ENCODE measurements around the gene ETV5. TPM values are rescaled to one million over a fixed set of nuclear protein-coding genes. Genes with fewer than 3 reads are reported as not detected.

ETV5 gene
- total RNA-seq, 2 donors from 2014 or later: 56.4 to 84.1 TPM

- no peak overlapping the region for H3K27ac ChIP-seq (ENCODE audit: low read depth, low read length)
- Mint-ChIP-seq H3K9me3 (no peaks in the 10 kb centered on the region), H3K4me3 (no peak overlapping the region), H3K27me3 (ENCODE audit: insufficient read depth) (no peaks in the 10 kb centered on the region), H3K36me3 (ENCODE audit: low read depth) (no peaks in the 10 kb centered on the region), H3K4me1 (no peaks in the 10 kb centered on the region), H3K27ac (no peak overlapping the region)
- no peak for TF ChIP-seq CTCF (conservative IDR thresholded peaks at IDR 0.05)
- H3K4me1 ChIP-seq (ENCODE audit: control insufficient read depth, insufficient read depth, low read length): no peaks in the 10 kb centered on the region
- H3K4me3 ChIP-seq (ENCODE audit: low read length): no peak overlapping the region
- 95 to 100% methylated on average over 6 to 7 of the region's 7 CpGs for WGBS, 2 experiments (ENCODE audit: insufficient coverage in 1 of 2, insufficient read length in 1 of 2)
- H3K9me3 ChIP-seq (ENCODE audit: control insufficient read depth, low read length): no peaks in the 10 kb centered on the region
- no peaks in the 10 kb centered on the region for H3K36me3 ChIP-seq (ENCODE audit: control insufficient read depth, insufficient read depth, low read length)
- DNase-seq: no peak
- no peaks in the 10 kb centered on the region for H3K27me3 ChIP-seq (ENCODE audit: control insufficient read depth, insufficient read depth, low read length, poor library complexity, severe bottlenecking)
- no peak overlapping the region for H3K9ac ChIP-seq (ENCODE audit: extremely low read depth, low read length, poor library complexity, severe bottlenecking)
Observed at GRCh38 chr3:186004671-186005070, 104.2 kb downstream of the ETV5 start.

- no peaks in the 10 kb centered on the region for H3K4me1 Mint-ChIP-seq
- Histone ChIP-seq H3K9me3 (ENCODE audit: control insufficient read depth, low read length) (no peaks in the 10 kb centered on the region), H3K9ac (ENCODE audit: extremely low read depth, low read length, poor library complexity, severe bottlenecking) (no peak overlapping the region), H3K4me3 (ENCODE audit: low read length) (no peak overlapping the region), H3K27ac (ENCODE audit: low read depth, low read length) (no peak overlapping the region), H3K27me3 (ENCODE audit: control insufficient read depth, insufficient read depth, low read length, poor library complexity, severe bottlenecking) (no peaks in the 10 kb centered on the region), H3K36me3 (ENCODE audit: control insufficient read depth, insufficient read depth, low read length) (no peaks in the 10 kb centered on the region), H3K4me1 (ENCODE audit: control insufficient read depth, insufficient read depth, low read length) (no peaks in the 10 kb centered on the region)
- DNase-seq: no peak
- no peak for TF ChIP-seq CTCF (conservative IDR thresholded peaks at IDR 0.05)
- WGBS, 2 experiments (ENCODE audit: insufficient coverage in 1 of 2, insufficient read length in 1 of 2): 73% methylated on average over 3 of the region's 3 CpGs; no CpG with 5 or more reads in 1 of the 2 experiments
- H3K27ac Mint-ChIP-seq: no peak overlapping the region
- H3K9me3 Mint-ChIP-seq: no peaks in the 10 kb centered on the region
- no peaks in the 10 kb centered on the region for H3K27me3 Mint-ChIP-seq (ENCODE audit: insufficient read depth)
- H3K36me3 Mint-ChIP-seq (ENCODE audit: low read depth): no peaks in the 10 kb centered on the region
- H3K4me3 Mint-ChIP-seq: no peak overlapping the region
Observed at GRCh38 chr3:186004209-186004608, 104.7 kb downstream of the ETV5 start.

GRCh38 chr3:186003610-186004009 lies 105.3 kb downstream of the ETV5 start:
- no peak for DNase-seq
- no peak overlapping the region for H3K4me3 ChIP-seq (ENCODE audit: low read length)
- H3K27me3 ChIP-seq (ENCODE audit: control insufficient read depth, insufficient read depth, low read length, poor library complexity, severe bottlenecking): no peaks in the 10 kb centered on the region
- Mint-ChIP-seq H3K4me3 (no peak overlapping the region), H3K4me1 (no peaks in the 10 kb centered on the region), H3K27ac (no peak overlapping the region), H3K36me3 (ENCODE audit: low read depth) (no peaks in the 10 kb centered on the region), H3K9me3 (no peaks in the 10 kb centered on the region), H3K27me3 (ENCODE audit: insufficient read depth) (no peaks in the 10 kb centered on the region)
- no peaks in the 10 kb centered on the region for H3K4me1 ChIP-seq (ENCODE audit: control insufficient read depth, insufficient read depth, low read length)
- H3K36me3 ChIP-seq (ENCODE audit: control insufficient read depth, insufficient read depth, low read length): no peaks in the 10 kb centered on the region
- no peak overlapping the region for H3K27ac ChIP-seq (ENCODE audit: low read depth, low read length)
- no peaks in the 10 kb centered on the region for H3K9me3 ChIP-seq (ENCODE audit: control insufficient read depth, low read length)
- H3K9ac ChIP-seq (ENCODE audit: extremely low read depth, low read length, poor library complexity, severe bottlenecking): no peak overlapping the region
- 60 to 89% methylated on average over 1 to 5 of the region's 5 CpGs for WGBS, 2 experiments (ENCODE audit: insufficient coverage in 1 of 2, insufficient read length in 1 of 2)
- TF ChIP-seq CTCF (conservative IDR thresholded peaks at IDR 0.05): no peak

Measured in endodermal cell (in vitro differentiated cells).